NB4 (cell line): ENCODE measurements around the gene RPTN.

Experiments
- DNase-seq: peaks from one replicate; pipeline ENCODE4 v3.0.0; 2010; ENCODE audit warnings: low read depth
- H3K4me3 ChIP-seq: one replicate; pipeline ENCODE4 v1.5.1; 2011; ENCODE audit warnings: mild to moderate bottlenecking, low read depth, low read length, moderate library complexity
- MYC ChIP-seq: IDR thresholded peaks from 2 replicates; pipeline ENCODE4 v1.6.1; 2011; ENCODE audit warnings: low read depth, low read length
- POLR2A ChIP-seq: IDR thresholded peaks from 2 replicates; pipeline ENCODE4 v1.6.1; 2011; ENCODE audit warnings: mild to moderate bottlenecking; ENCODE audit not compliant: insufficient read length; ENCODE audit errors: extremely low read depth
- TF ChIP-seq, protein P1 (sequence below): IDR thresholded peaks from one replicate; pipeline ENCODE4 v1.5.1; 2012; ENCODE audit warnings: low read depth, low read length
- TF ChIP-seq, protein P2 (sequence below): IDR thresholded peaks from 2 replicates; pipeline ENCODE4 v1.6.1; 2011; ENCODE audit warnings: low read depth, low read length

The RPTN gene

DNA sequence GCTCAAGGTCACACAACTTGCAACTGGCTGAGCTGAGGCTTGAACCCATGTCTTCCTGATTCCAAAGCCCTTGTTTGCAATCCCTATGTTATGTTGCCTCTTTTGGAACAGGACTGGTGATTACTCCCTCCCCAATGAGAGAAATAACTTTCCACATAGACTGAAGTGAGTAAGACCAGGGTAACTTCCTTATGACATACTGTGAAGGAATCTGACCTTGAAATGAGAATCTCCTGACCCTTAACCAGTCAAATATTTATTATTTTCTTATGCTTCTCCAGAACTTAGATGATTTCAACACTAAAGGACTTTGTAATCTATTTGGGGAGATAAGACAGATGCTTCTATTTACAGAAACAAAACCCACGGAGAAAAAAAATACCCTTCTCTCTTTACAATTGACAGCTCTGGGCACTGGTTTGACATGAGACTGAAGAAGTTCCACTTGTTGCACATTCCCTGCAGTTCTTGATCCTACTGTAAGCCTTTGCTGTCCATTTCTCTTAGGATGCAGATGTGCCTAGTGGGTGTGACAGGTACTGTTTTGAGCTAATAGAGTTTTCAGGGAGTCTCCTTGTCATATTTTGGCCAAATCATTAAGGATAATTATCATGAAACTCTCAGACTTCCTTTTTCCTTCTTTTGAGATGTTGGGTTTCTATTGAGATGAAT, 3.9 kb upstream of the RPTN start:
- TF ChIP-seq POLR2A (no peak), MYC (no peak)
- TF ChIP-seq, protein P1, sequence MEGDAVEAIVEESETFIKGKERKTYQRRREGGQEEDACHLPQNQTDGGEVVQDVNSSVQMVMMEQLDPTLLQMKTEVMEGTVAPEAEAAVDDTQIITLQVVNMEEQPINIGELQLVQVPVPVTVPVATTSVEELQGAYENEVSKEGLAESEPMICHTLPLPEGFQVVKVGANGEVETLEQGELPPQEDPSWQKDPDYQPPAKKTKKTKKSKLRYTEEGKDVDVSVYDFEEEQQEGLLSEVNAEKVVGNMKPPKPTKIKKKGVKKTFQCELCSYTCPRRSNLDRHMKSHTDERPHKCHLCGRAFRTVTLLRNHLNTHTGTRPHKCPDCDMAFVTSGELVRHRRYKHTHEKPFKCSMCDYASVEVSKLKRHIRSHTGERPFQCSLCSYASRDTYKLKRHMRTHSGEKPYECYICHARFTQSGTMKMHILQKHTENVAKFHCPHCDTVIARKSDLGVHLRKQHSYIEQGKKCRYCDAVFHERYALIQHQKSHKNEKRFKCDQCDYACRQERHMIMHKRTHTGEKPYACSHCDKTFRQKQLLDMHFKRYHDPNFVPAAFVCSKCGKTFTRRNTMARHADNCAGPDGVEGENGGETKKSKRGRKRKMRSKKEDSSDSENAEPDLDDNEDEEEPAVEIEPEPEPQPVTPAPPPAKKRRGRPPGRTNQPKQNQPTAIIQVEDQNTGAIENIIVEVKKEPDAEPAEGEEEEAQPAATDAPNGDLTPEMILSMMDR = no peak
- no peak for DNase-seq
- no peak overlapping the region for H3K4me3 ChIP-seq

DNA sequence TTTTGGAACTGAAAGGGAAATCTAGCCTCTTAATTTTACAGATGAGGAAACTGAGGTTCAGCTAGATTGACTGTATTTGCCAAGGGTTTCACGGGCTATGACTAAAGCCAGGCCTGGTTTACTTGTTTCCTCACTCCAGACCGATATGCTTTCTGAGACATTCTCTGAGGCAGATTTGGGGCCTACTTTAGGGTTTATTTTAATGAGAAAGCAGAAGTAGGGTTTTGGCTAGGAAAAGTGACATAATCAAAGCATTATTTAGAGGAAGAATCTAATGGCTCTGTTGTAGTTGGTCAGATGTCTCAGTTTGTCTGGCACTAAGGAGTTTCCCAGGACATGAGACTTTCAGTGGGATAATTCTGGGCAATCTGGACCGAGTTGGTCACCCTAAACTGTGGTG, 1.5 kb upstream of the RPTN start:
- H3K4me3 ChIP-seq = no peak overlapping the region
- DNase-seq = peak; percentile 73
- TF ChIP-seq, protein P1 = no peak
- TF ChIP-seq POLR2A (no peak), MYC (no peak)
- TF ChIP-seq, protein P2, sequence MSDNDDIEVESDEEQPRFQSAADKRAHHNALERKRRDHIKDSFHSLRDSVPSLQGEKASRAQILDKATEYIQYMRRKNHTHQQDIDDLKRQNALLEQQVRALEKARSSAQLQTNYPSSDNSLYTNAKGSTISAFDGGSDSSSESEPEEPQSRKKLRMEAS = no peak

DNA sequence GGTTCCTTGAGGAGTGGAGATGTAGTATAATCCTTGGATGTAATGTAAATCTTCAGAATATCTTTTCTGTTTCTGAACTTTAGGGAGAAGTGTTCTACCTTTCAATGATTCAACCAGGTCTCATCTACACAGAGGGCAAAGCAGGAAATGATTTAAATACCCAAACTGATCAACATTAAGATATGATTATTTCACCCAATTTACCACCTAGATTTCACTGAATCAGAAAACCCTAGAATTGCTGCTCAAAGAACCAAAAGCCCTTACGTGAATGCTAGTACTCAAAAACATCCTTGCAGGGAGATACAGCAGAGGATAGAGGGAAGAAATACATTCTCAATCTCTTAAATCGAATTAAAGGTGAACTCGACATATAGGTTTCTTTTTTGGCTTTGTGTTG, 5.0 kb downstream of the RPTN start:
- TF ChIP-seq, protein P2 = no peak
- TF ChIP-seq POLR2A (no peak), MYC (no peak)
- TF ChIP-seq, protein P1 = no peak

DNA sequence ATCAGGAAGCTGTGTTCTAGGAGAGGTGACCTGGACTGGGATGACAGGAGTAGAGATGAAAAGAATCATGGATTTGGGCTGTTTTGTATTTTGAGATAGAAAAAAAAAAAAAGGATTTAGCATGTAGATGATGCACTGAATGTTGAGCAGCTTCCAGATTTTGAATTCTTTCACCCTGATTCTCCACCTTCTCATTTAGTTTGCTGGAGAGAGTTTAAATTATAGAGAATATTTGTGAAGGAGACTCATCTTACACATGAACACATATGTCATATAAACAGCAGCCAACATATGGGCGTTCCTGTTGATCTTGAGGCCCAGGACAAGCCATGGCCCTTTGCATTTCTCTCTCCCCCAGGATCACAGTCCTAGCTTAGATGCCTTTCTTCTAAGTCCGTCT, 7.4 kb downstream of the RPTN start:
- no peak overlapping the region for H3K4me3 ChIP-seq
- DNase-seq = no peak
- TF ChIP-seq, protein P1 = no peak
- no peak for TF ChIP-seq POLR2A
- TF ChIP-seq, protein P2 = no peak
- TF ChIP-seq MYC = no peak

More for the DNA sequence above, 5.0 kb downstream of the RPTN start:
- DNase-seq = no peak
- no peak overlapping the region for H3K4me3 ChIP-seq

DNA sequence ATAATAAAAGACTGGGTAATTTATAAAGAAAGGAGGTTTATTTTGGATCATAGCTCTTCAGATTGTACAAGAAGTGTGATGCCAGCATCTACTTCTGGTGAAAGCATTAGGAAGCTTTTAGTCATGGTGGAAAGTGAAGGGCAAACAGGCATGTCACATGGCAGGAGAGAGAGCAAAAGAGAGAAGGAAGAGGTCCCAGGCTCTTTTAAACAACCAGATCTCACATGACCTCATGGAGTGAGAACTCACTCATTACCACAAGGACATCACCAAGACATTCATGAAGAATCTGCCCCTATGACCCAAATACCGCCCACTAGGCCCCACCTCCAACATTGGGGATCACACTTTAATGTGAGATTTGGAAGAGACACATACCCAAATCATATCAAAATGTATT, 10.0 kb downstream of the RPTN start:
- no peak overlapping the region for H3K4me3 ChIP-seq
- no peak for DNase-seq
- no peak for TF ChIP-seq POLR2A
- TF ChIP-seq, protein P1 = no peak

DNA sequence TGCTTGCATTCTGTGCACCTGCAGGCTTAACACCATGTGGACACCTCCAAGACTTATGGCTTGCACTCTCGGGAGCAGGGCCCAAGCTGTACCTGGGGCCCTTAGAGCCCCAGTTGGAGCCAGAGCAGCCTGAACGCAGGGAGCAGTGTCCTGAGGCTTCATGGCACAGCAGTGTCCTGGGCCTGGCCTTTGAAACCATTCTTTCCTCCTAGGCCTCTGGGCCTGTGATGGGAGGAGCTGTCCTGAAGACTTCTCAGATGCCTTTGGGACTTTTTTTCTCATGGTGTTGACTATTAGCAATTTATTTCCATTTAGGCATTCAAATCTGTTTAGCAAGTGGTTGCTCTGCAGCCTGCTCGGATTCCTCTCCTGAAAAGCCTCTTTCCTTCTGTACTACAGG, 11.0 kb downstream of the RPTN start:
- DNase-seq = no peak
- TF ChIP-seq, protein P1 = no peak
- no peak for TF ChIP-seq MYC
- no peak for TF ChIP-seq POLR2A
- TF ChIP-seq, protein P2 = no peak
- H3K4me3 ChIP-seq = no peak overlapping the region
